WTC11 (cell line): ENCODE results near the gene POU3F1. TPM values are rescaled to one million over a fixed set of nuclear protein-coding genes. Genes with fewer than 3 reads are reported as not detected.

Experiments
- AR ChIP-seq: fragments of 250-450 bp; sonication (Bioruptor Pico); IDR thresholded peaks from 2 replicates; pipeline ENCODE4 v1.9.0; 2021; ENCODE audit warnings: mild to moderate bottlenecking
- CREB1 ChIP-seq: sonication (generic); formaldehyde crosslinking; IDR thresholded peaks from 2 replicates; pipeline ENCODE4 v1.8.0; 2023; ENCODE audit warnings: mild to moderate bottlenecking, missing genetic modification reagents
- E2F1 ChIP-seq: sonication (generic); formaldehyde crosslinking; IDR thresholded peaks from 2 replicates; pipeline ENCODE4 v1.8.0; 2022; ENCODE audit warnings: mild to moderate bottlenecking, missing genetic modification reagents
- ELF4 ChIP-seq: sonication (generic); formaldehyde crosslinking; IDR thresholded peaks from 2 replicates; pipeline ENCODE4 v1.8.1; 2022; ENCODE audit warnings: low read depth, mild to moderate bottlenecking, moderate library complexity, missing genetic modification reagents
- EMX1 ChIP-seq: fragments of 250-450 bp; sonication (Bioruptor Pico); IDR thresholded peaks from 2 replicates; pipeline ENCODE4 v1.8.0; 2021; ENCODE audit warnings: mild to moderate bottlenecking
- ESRRA ChIP-seq: sonication (generic); formaldehyde crosslinking; IDR thresholded peaks from 2 replicates; pipeline ENCODE4 v1.8.1; 2022; ENCODE audit warnings: mild to moderate bottlenecking, missing genetic modification reagents, borderline replicate concordance
- FOXK1 ChIP-seq: sonication (generic); formaldehyde crosslinking; IDR thresholded peaks from 2 replicates; pipeline ENCODE4 v1.8.0; 2022; ENCODE audit warnings: mild to moderate bottlenecking, moderate library complexity, missing genetic modification reagents
- GTF2I ChIP-seq: fragments of 250-450 bp; sonication (Bioruptor Pico); conservative IDR thresholded peaks from 2 replicates; pipeline ENCODE4 v1.4.0; 2021; ENCODE audit warnings: mild to moderate bottlenecking
- IRF2 ChIP-seq: sonication (generic); formaldehyde crosslinking; IDR thresholded peaks from 2 replicates; pipeline ENCODE4 v1.8.0; 2022; ENCODE audit warnings: low read depth, missing genetic modification reagents, borderline replicate concordance
- KAT7 ChIP-seq: sonication (generic); formaldehyde crosslinking; IDR thresholded peaks from 2 replicates; pipeline ENCODE4 v1.8.1; 2023; ENCODE audit warnings: missing genetic modification reagents, mild to moderate bottlenecking, borderline replicate concordance
- MXD4 ChIP-seq: fragments of 250-450 bp; sonication (Bioruptor Pico); IDR thresholded peaks from 2 replicates; pipeline ENCODE4 v1.8.0; 2021; ENCODE audit warnings: mild to moderate bottlenecking, moderate library complexity, borderline replicate concordance
- SMAD3 ChIP-seq: sonication (generic); formaldehyde crosslinking; IDR thresholded peaks from 2 replicates; pipeline ENCODE4 v1.8.0; 2022; ENCODE audit warnings: missing genetic modification reagents, mild to moderate bottlenecking, borderline replicate concordance
- SP1 ChIP-seq: sonication (generic); formaldehyde crosslinking; conservative IDR thresholded peaks from 2 replicates; pipeline ENCODE4 v1.8.1; 2022; ENCODE audit warnings: missing genetic modification reagents
- TEAD1 ChIP-seq: sonication (generic); formaldehyde crosslinking; IDR thresholded peaks from 2 replicates; pipeline ENCODE4 v1.8.0; 2022; ENCODE audit warnings: mild to moderate bottlenecking, missing genetic modification reagents
- USF1 ChIP-seq: sonication (generic); formaldehyde crosslinking; IDR thresholded peaks from 2 replicates; pipeline ENCODE4 v1.8.0; 2022; ENCODE audit warnings: mild to moderate bottlenecking, missing genetic modification reagents
- ZNF423 ChIP-seq: fragments of 250-450 bp; sonication (Bioruptor Pico); IDR thresholded peaks from 2 replicates; pipeline ENCODE4 v2.1.2; 2022; ENCODE audit warnings: mild to moderate bottlenecking, moderate library complexity
- ZNF671 ChIP-seq: fragments of 250-450 bp; sonication (Bioruptor Pico); IDR thresholded peaks from 2 replicates; pipeline ENCODE4 v1.8.0; 2021; ENCODE audit warnings: mild to moderate bottlenecking
- total RNA-seq: library from RNA; stranded (reverse); gene quantifications from 3 replicates; pipeline ENCODE4 v1.2.3, GENCODE V29; 2021
- TF ChIP-seq, protein P1 (sequence below): sonication (generic); formaldehyde crosslinking; IDR thresholded peaks from 2 replicates; pipeline ENCODE4 v1.8.0; 2023; ENCODE audit warnings: missing genetic modification reagents, mild to moderate bottlenecking, borderline replicate concordance
- TF ChIP-seq, protein P2 (sequence below): sonication (generic); formaldehyde crosslinking; IDR thresholded peaks from 2 replicates; pipeline ENCODE4 v1.8.1; 2023; ENCODE audit warnings: mild to moderate bottlenecking, missing genetic modification reagents, borderline replicate concordance
- TF ChIP-seq, protein P3 (sequence below): sonication (generic); formaldehyde crosslinking; IDR thresholded peaks from 2 replicates; pipeline ENCODE4 v1.8.0; 2022; ENCODE audit warnings: mild to moderate bottlenecking, missing genetic modification reagents
- TF ChIP-seq, protein P4 (sequence below): sonication (generic); formaldehyde crosslinking; conservative IDR thresholded peaks from 2 replicates; pipeline ENCODE4 v1.8.1; 2023; ENCODE audit warnings: mild to moderate bottlenecking, low read depth, missing genetic modification reagents, moderate library complexity

Gene POU3F1
- total RNA-seq, 1 experiment from 2014 or later = 18.9 TPM

DNA sequence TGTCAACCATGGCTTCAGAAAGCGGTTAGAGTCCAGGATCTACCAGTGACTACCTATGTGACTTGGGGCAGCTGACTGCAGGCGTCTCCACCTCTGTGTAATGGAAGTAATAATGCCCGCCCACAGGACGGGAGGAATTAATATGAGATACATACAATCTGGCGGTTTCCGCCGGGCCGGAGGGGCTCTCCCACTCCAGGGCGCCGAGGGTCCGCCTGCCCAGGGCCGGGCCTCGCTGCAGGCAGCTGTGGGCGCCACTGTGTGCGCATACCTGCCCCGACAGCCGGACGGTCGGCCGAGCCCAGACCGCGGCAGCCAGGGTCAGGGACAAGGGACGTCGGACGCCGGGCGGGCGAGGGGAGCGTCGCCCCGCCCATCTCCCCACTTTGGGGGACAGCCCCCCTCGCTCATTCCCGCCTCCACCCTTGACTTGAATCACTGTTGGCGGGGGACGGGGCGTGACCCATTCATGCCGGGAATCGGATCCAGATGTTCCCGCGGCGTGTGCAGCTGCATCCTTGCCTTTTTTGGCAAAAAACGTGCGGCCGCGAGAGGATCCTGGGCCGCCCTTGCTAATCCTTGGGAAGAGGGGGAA lies 50.7 kb downstream of the POU3F1 start (continued):
- TF ChIP-seq, protein P1, sequence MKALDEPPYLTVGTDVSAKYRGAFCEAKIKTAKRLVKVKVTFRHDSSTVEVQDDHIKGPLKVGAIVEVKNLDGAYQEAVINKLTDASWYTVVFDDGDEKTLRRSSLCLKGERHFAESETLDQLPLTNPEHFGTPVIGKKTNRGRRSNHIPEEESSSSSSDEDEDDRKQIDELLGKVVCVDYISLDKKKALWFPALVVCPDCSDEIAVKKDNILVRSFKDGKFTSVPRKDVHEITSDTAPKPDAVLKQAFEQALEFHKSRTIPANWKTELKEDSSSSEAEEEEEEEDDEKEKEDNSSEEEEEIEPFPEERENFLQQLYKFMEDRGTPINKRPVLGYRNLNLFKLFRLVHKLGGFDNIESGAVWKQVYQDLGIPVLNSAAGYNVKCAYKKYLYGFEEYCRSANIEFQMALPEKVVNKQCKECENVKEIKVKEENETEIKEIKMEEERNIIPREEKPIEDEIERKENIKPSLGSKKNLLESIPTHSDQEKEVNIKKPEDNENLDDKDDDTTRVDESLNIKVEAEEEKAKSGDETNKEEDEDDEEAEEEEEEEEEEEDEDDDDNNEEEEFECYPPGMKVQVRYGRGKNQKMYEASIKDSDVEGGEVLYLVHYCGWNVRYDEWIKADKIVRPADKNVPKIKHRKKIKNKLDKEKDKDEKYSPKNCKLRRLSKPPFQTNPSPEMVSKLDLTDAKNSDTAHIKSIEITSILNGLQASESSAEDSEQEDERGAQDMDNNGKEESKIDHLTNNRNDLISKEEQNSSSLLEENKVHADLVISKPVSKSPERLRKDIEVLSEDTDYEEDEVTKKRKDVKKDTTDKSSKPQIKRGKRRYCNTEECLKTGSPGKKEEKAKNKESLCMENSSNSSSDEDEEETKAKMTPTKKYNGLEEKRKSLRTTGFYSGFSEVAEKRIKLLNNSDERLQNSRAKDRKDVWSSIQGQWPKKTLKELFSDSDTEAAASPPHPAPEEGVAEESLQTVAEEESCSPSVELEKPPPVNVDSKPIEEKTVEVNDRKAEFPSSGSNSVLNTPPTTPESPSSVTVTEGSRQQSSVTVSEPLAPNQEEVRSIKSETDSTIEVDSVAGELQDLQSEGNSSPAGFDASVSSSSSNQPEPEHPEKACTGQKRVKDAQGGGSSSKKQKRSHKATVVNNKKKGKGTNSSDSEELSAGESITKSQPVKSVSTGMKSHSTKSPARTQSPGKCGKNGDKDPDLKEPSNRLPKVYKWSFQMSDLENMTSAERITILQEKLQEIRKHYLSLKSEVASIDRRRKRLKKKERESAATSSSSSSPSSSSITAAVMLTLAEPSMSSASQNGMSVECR (CRISPR knock-in tag) = 0 out of 2 replicates have a peak, but pooled peaks have one; percentile 20
- TF ChIP-seq GTF2I (CRISPR knock-in tag) = no peak
- TF ChIP-seq SMAD3 (CRISPR knock-in tag) = 0 out of 2 replicates have a peak, but pooled peaks have one; percentile 53
- no peak for TF ChIP-seq MXD4 (CRISPR knock-in tag)
- 0 out of 2 replicates have a peak, but pooled peaks have one; percentile 34 for TF ChIP-seq KAT7 (CRISPR knock-in tag)
- TF ChIP-seq ELF4 (CRISPR knock-in tag) = no peak
- TF ChIP-seq ZNF423 = peak; percentile 33; the same call in 1 of the 2 replicates
- TF ChIP-seq, protein P2, sequence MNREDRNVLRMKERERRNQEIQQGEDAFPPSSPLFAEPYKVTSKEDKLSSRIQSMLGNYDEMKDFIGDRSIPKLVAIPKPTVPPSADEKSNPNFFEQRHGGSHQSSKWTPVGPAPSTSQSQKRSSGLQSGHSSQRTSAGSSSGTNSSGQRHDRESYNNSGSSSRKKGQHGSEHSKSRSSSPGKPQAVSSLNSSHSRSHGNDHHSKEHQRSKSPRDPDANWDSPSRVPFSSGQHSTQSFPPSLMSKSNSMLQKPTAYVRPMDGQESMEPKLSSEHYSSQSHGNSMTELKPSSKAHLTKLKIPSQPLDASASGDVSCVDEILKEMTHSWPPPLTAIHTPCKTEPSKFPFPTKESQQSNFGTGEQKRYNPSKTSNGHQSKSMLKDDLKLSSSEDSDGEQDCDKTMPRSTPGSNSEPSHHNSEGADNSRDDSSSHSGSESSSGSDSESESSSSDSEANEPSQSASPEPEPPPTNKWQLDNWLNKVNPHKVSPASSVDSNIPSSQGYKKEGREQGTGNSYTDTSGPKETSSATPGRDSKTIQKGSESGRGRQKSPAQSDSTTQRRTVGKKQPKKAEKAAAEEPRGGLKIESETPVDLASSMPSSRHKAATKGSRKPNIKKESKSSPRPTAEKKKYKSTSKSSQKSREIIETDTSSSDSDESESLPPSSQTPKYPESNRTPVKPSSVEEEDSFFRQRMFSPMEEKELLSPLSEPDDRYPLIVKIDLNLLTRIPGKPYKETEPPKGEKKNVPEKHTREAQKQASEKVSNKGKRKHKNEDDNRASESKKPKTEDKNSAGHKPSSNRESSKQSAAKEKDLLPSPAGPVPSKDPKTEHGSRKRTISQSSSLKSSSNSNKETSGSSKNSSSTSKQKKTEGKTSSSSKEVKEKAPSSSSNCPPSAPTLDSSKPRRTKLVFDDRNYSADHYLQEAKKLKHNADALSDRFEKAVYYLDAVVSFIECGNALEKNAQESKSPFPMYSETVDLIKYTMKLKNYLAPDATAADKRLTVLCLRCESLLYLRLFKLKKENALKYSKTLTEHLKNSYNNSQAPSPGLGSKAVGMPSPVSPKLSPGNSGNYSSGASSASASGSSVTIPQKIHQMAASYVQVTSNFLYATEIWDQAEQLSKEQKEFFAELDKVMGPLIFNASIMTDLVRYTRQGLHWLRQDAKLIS (CRISPR knock-in tag) = no peak
- TF ChIP-seq SP1 (CRISPR knock-in tag) = peak; percentile 79; the same call in 1 of the 2 replicates
- no peak for TF ChIP-seq E2F1
- TF ChIP-seq, protein P3, sequence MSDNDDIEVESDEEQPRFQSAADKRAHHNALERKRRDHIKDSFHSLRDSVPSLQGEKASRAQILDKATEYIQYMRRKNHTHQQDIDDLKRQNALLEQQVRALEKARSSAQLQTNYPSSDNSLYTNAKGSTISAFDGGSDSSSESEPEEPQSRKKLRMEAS (CRISPR knock-in tag) = peak; percentile 78
- TF ChIP-seq FOXK1 (CRISPR knock-in tag) = peak; percentile 68; the same call in 1 of the 2 replicates
- peak; percentile 28; the same call in 1 of the 2 replicates for TF ChIP-seq USF1 (CRISPR knock-in tag)
- TF ChIP-seq TEAD1 (CRISPR knock-in tag) = peak; percentile 78
- 0 out of 2 replicates have a peak, but pooled peaks have one; percentile 37 for TF ChIP-seq EMX1 (CRISPR knock-in tag)
- no peak for TF ChIP-seq AR (CRISPR knock-in tag)
- TF ChIP-seq CREB1 (CRISPR knock-in tag) = no peak; the same call in 1 of the 2 replicates
- peak; percentile 86; the same call in 1 of the 2 replicates for TF ChIP-seq ESRRA (CRISPR knock-in tag)
- TF ChIP-seq IRF2 (CRISPR knock-in tag) = no peak
- TF ChIP-seq, protein P4, sequence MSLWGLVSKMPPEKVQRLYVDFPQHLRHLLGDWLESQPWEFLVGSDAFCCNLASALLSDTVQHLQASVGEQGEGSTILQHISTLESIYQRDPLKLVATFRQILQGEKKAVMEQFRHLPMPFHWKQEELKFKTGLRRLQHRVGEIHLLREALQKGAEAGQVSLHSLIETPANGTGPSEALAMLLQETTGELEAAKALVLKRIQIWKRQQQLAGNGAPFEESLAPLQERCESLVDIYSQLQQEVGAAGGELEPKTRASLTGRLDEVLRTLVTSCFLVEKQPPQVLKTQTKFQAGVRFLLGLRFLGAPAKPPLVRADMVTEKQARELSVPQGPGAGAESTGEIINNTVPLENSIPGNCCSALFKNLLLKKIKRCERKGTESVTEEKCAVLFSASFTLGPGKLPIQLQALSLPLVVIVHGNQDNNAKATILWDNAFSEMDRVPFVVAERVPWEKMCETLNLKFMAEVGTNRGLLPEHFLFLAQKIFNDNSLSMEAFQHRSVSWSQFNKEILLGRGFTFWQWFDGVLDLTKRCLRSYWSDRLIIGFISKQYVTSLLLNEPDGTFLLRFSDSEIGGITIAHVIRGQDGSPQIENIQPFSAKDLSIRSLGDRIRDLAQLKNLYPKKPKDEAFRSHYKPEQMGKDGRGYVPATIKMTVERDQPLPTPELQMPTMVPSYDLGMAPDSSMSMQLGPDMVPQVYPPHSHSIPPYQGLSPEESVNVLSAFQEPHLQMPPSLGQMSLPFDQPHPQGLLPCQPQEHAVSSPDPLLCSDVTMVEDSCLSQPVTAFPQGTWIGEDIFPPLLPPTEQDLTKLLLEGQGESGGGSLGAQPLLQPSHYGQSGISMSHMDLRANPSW = no peak
- TF ChIP-seq ZNF671 = no peak
